IPS-20b (cell line): Measurements from ENCODE around the gene PREB.

Experiments used
- H3K27ac ChIP-seq: one replicate; pipeline ENCODE4 v1.5.1; 2013; ENCODE audit warnings: low read length
- H3K27me3 ChIP-seq: 2 replicates; pipeline ENCODE4 v1.6.1; 2013; ENCODE audit warnings: mild to moderate bottlenecking, low read length, inconsistent platforms; ENCODE audit not compliant: insufficient read depth
- H3K36me3 ChIP-seq: 2 replicates; pipeline ENCODE4 v1.6.1; 2013; ENCODE audit warnings: low read depth, mild to moderate bottlenecking, inconsistent platforms, low read length, moderate library complexity; ENCODE audit not compliant: insufficient read depth
- H3K4me1 ChIP-seq: 2 replicates; pipeline ENCODE4 v1.6.1; 2013; ENCODE audit warnings: mild to moderate bottlenecking, control low read depth, inconsistent platforms, low read length, moderate library complexity; ENCODE audit not compliant: insufficient read depth
- H3K4me3 ChIP-seq: 2 replicates; pipeline ENCODE4 v1.5.1; 2013; ENCODE audit warnings: mild to moderate bottlenecking, low read length, inconsistent platforms
- H3K9ac ChIP-seq: 2 replicates; pipeline ENCODE4 v1.6.1; 2013; ENCODE audit warnings: low read depth, mild to moderate bottlenecking, inconsistent platforms, low read length, moderate library complexity
- H3K9me3 ChIP-seq: 2 replicates; pipeline ENCODE4 v1.6.1; 2013; ENCODE audit warnings: mild to moderate bottlenecking, low read depth, low read length, inconsistent platforms; ENCODE audit not compliant: insufficient read depth

Gene PREB

DNA sequence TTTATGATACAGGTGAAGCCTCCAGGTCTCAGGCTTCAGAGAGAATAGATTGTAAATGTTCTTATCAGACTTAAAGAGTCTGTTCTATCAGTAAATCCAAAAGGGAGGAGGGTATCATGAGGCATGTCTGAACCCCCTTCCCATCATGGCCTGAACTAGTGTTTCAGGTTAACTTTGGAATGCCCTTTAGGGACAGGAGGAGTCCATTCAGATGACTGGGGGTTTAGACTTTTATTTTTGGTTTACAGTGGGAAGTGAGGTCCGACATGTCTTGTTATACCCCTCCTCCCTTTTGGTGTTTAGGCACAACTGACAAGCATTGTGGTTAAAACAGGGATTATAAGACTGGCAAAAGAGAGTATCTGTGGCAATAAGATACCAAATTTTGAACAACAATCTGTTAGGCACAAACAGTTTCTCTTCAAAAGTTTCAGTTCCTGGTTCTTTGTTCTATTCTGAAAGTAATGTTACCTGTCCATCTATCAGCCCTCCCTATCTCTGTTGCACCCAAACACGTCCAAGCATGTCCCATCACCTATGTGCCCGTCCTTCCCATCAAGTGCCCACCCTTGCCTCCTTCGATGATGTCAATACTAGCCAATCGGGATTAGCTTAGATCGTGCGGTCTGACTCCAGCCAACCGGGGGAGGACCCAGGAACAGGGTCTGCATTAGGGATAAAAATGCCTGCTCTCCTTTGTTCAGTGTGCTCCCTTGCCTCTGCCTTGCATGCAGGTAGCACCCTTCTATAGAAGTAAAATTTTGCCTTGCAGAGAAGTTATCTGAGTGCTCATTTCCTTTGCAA, 30.7 kb upstream of the PREB start:
- Histone ChIP-seq H3K27me3 (peaks cover 3% of the 10 kb centered on the region; the same call in 1 of the 2 replicates), H3K4me1 (no peaks in the 10 kb centered on the region; the same call in 1 of the 2 replicates), H3K9ac (no peak overlapping the region), H3K4me3 (no peak overlapping the region), H3K36me3 (no peaks in the 10 kb centered on the region), H3K9me3 (peaks cover 6% of the 10 kb centered on the region; the same call in 1 of the 2 replicates), H3K27ac (no peak overlapping the region)

DNA sequence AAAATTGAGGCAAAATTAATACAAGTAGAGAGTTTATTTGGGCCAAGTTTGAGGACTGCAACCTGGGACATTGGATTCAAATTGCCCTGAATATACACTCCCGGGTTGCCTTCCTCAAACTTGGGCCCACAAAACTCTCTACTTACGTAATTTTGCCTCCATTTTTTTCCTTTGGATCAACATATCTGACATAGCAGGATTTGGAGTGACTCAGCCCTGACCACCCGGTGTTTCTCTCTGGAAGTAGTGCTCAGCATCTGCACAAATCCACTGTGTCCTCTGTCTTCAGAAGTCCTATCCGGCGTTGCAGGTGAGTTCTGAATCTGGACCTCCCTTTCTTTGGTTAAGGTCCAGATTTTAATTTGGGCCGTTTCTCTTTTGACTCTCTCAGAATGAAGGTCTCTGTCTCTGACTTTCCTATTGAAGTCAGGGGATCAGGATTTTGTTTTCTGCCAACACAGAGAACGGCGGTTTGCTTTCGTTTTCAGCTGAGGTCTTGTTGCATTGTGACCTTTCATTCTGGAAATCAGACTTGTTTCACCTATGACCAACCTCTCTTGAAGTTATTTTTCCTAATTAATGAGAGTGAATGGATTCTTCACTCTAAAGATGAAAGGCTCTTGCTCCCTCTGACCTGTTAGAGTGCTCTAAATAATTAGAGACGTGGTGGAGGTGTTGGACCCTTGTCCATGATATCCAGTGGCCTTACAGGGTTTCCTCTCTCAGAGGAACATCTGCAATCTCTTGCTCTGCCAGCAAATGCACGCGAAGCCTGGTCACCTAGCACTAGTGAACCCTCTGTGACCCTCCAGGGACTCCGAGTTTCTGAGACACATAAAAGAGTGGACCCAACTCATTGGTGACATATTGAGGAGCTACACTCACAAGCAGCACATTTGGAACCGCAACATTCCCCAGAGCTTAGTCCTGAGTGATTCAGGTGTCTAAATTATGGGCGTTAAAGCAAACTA, 28.0 kb upstream of the PREB start:
- Histone ChIP-seq H3K9ac (no peak overlapping the region), H3K27me3 (no peaks in the 10 kb centered on the region), H3K4me3 (no peak overlapping the region), H3K27ac (no peak overlapping the region), H3K4me1 (no peaks in the 10 kb centered on the region; the same call in 1 of the 2 replicates), H3K36me3 (no peaks in the 10 kb centered on the region), H3K9me3 (peaks cover 6% of the 10 kb centered on the region; the same call in 1 of the 2 replicates)

DNA sequence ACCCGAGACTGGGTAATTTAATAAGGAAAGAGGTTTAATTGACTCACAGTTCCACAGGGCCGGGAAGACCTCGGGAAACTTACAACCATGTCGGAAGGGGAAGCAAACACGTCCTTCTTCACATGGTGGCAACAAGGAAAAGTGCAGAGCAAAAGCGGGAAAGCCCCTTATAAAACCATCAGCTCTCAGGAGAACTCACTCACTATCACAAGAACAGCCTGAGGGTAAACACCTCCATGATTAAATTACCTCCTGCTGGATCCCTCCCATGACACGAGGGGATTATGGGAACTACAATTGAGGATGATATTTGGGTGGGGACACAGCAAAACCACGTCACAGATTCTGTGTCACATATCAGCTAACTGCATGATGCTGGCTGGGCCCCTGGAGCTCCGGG, 25.8 kb upstream of the PREB start:
- H3K4me3 ChIP-seq: no peak overlapping the region
- H3K27me3 ChIP-seq: no peaks in the 10 kb centered on the region
- H3K9ac ChIP-seq: no peak overlapping the region
- H3K9me3 ChIP-seq: peaks cover 3% of the 10 kb centered on the region; the same call in 1 of the 2 replicates
- no peaks in the 10 kb centered on the region for H3K36me3 ChIP-seq
- H3K4me1 ChIP-seq: no peaks in the 10 kb centered on the region; the same call in 1 of the 2 replicates
- H3K27ac ChIP-seq: no peak overlapping the region

- H3K9me3 ChIP-seq: no peaks in the 10 kb centered on the region
- H3K27me3 ChIP-seq: no peaks in the 10 kb centered on the region
- no peak overlapping the region for H3K9ac ChIP-seq
- H3K4me3 ChIP-seq: no peak overlapping the region
- H3K27ac ChIP-seq: no peak overlapping the region
- no peaks in the 10 kb centered on the region for H3K36me3 ChIP-seq
- H3K4me1 ChIP-seq: no peaks in the 10 kb centered on the region
Measured at GRCh38 chr2:27159271-27159670, 24.8 kb upstream of the PREB start.

- no peak overlapping the region for H3K9ac ChIP-seq
- H3K27me3 ChIP-seq: no peaks in the 10 kb centered on the region
- no peaks in the 10 kb centered on the region for H3K4me1 ChIP-seq
- H3K27ac ChIP-seq: no peak overlapping the region
- H3K4me3 ChIP-seq: no peak overlapping the region
- H3K9me3 ChIP-seq: no peaks in the 10 kb centered on the region
- H3K36me3 ChIP-seq: no peaks in the 10 kb centered on the region
Measured at GRCh38 chr2:27158468-27158867, 24.0 kb upstream of the PREB start.

DNA sequence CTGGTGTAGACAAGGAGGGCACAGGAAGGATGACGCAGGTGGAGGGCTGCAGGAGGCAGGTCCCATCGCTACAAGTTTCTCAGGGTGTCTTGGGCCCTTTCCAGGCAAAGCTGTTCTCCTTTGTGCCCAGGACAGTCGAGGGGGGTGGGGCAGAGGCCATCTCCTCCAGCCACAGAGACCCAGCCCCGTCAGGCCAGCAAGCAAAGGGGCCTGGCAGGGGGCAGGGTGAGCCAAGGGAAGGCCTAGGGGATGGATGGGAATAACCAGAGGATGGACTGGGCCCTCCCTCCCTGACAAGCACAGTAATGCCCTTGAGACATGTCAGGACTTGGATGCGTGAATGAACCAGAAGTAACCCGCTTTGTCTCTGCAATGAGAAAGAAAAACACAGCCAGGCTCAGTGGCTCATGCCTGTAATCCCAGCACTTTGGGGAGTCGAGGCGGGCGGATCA, 20.7 kb upstream of the PREB start:
- Histone ChIP-seq H3K27me3 (no peaks in the 10 kb centered on the region), H3K9me3 (no peaks in the 10 kb centered on the region), H3K9ac (no peak overlapping the region), H3K36me3 (no peaks in the 10 kb centered on the region), H3K27ac (no peak overlapping the region), H3K4me1 (no peaks in the 10 kb centered on the region), H3K4me3 (no peak overlapping the region)

- no peaks in the 10 kb centered on the region for H3K36me3 ChIP-seq
- H3K9ac ChIP-seq: no peak overlapping the region
- H3K4me1 ChIP-seq: no peaks in the 10 kb centered on the region
Measured at GRCh38 chr2:27154488-27154887, 20.1 kb upstream of the PREB start.

GRCh38 chr2:27152796-27153464, 18.5 kb upstream of the PREB start:
- Histone ChIP-seq H3K4me3 (no peak overlapping the region), H3K36me3 (no peaks in the 10 kb centered on the region), H3K27me3 (no peaks in the 10 kb centered on the region), H3K9me3 (no peaks in the 10 kb centered on the region), H3K9ac (no peak overlapping the region), H3K27ac (no peak overlapping the region), H3K4me1 (no peaks in the 10 kb centered on the region)

More at GRCh38 chr2:27154488-27154887, 20.1 kb upstream of the PREB start:
- Histone ChIP-seq H3K9me3 (no peaks in the 10 kb centered on the region), H3K27ac (no peak overlapping the region), H3K27me3 (no peaks in the 10 kb centered on the region), H3K4me3 (no peak overlapping the region)

DNA sequence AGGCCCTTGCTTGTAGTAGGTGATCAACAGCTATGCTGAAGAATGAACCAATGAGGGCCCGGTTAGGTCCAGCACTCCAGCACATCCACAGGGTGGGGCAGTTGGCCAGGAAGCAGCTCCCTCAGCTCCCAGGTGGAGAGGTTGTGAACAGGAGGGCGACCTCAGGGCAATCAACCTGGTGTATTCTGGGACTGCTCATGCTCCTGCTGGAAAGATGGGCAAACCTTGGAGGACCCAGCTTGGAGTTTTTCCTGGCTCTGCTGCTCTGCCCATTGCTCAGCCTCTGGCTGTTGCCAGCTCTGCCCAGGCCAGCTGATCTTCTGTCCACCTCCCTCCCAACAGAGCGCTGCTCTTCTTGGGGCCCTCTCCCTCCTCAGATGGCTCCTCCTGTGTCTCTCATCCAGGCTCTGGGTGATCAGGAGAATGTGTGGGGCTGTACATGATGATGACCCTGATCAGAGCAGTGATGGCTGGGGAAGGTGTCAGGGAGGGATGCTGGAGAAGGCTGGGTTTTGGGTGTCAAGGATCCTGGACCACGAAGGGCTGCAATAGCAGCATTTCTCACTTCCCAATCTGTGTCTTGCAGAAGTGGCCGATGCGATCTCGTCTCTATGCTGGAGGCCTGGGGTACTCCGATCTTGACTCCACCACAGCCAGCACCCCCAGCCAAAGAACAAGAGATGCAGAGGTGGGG, 17.8 kb upstream of the PREB start:
- Histone ChIP-seq H3K4me3 (no peak overlapping the region), H3K9me3 (no peaks in the 10 kb centered on the region), H3K27me3 (no peaks in the 10 kb centered on the region), H3K9ac (no peak overlapping the region), H3K36me3 (no peaks in the 10 kb centered on the region), H3K27ac (no peak overlapping the region), H3K4me1 (no peaks in the 10 kb centered on the region)

- Histone ChIP-seq H3K27me3 (no peaks in the 10 kb centered on the region), H3K4me1 (no peaks in the 10 kb centered on the region), H3K4me3 (no peak overlapping the region), H3K27ac (no peak overlapping the region), H3K36me3 (no peaks in the 10 kb centered on the region), H3K9me3 (no peaks in the 10 kb centered on the region), H3K9ac (no peak overlapping the region)
Measured at GRCh38 chr2:27150639-27151230, 16.3 kb upstream of the PREB start.
